CD4-positive, alpha-beta T cell treated with Interleukin-4 for 4 hours (primary cell): ENCODE measurements around the gene NONO.
"Not testable (repeated sequence)": the region's sequence is repeated elsewhere in the genome, so short reads cannot be mapped to it uniquely, and the experiment has no call there.

ENCODE experiments used
- DNase-seq: peaks from one replicate; pipeline ENCODE4 v3.0.0-alpha.2; 2020

The NONO gene

GRCh38 chrX:71283403-71284143 is at the start of gene NONO:
NONO (plus strand) TSS chrX:71283635; CDS start chrX:71290638, 7,003 bp downstream.
- DNase-seq = peak; percentile 98

- DNase-seq = no peak
Observed at GRCh38 chrX:71235482-71235881, 48.0 kb upstream of the NONO start.

- no peak for DNase-seq
Observed at GRCh38 chrX:71236836-71237235, 46.6 kb upstream of the NONO start.

GRCh38 chrX:71239781-71240180 is 43.7 kb upstream of the NONO start:
- no peak for DNase-seq

- DNase-seq = no peak
Observed at GRCh38 chrX:71241301-71241700, 42.1 kb upstream of the NONO start.

GRCh38 chrX:71244359-71245128 is 38.9 kb upstream of the NONO start:
- DNase-seq = no peak

- DNase-seq = no peak
Observed at GRCh38 chrX:71245159-71245558, 38.3 kb upstream of the NONO start.

- no peak for DNase-seq
Observed at GRCh38 chrX:71250841-71251240, 32.6 kb upstream of the NONO start.

GRCh38 chrX:71251466-71251973 is 31.9 kb upstream of the NONO start:
- no peak for DNase-seq

- DNase-seq = no peak
Observed at GRCh38 chrX:71252221-71252620, 31.2 kb upstream of the NONO start.

- peak; percentile 34 for DNase-seq
Observed at GRCh38 chrX:71253253-71254091, 30.0 kb upstream of the NONO start.

GRCh38 chrX:71254092-71254963 is 29.1 kb upstream of the NONO start, which contains the start of gene ZMYM3:
ZMYM3 (minus strand) TSS chrX:71254140; CDS start chrX:71253255, 885 bp downstream.
- peak; percentile 86 for DNase-seq

- no peak for DNase-seq
Observed at GRCh38 chrX:71256051-71256450, 27.4 kb upstream of the NONO start.

GRCh38 chrX:71256856-71257255 is 26.6 kb upstream of the NONO start:
- no peak for DNase-seq

- not testable (repeated sequence) for DNase-seq
Observed at GRCh38 chrX:71268624-71269023, 14.8 kb upstream of the NONO start.

GRCh38 chrX:71269801-71270395 is 13.5 kb upstream of the NONO start:
- no peak for DNase-seq

GRCh38 chrX:71272313-71272712 is 11.1 kb upstream of the NONO start:
- not testable (repeated sequence) for DNase-seq

- DNase-seq = not testable (repeated sequence)
Observed at GRCh38 chrX:71281300-71281699, 2.1 kb upstream of the NONO start.

- peak; percentile 93 for DNase-seq
Observed at GRCh38 chrX:71282514-71283402, 677 bp upstream of the NONO start.

- DNase-seq = no peak
Observed at GRCh38 chrX:71285929-71286328, 2.5 kb downstream of the NONO start.
